K562 (cell line): Measurements from ENCODE around the gene TBC1D17. TPM values are rescaled to one million over a fixed set of nuclear protein-coding genes. Genes with fewer than 3 reads are reported as not detected.
A peak's percentile ranks its signal among the peaks of the same experiment; 100 is the strongest.

ENCODE experiments used
- ARNT ChIP-seq, 2 experiments: fragments of 450-650 bp; IDR thresholded peaks; 2 replicates each; pipeline ENCODE4 v1.6.1; 2016; ENCODE audit warnings: mild to moderate bottlenecking in 1 of 2
- CCNT2 ChIP-seq: IDR thresholded peaks from 2 replicates; pipeline ENCODE4 v1.6.1; 2011; ENCODE audit warnings: borderline replicate concordance, low read depth, mild to moderate bottlenecking, moderate library complexity, mixed read lengths, low read length; ENCODE audit not compliant: insufficient read length; ENCODE audit errors: extremely low read depth
- ESRRB ChIP-seq: fragments of 250-450 bp; sonication (Bioruptor Pico); IDR thresholded peaks from 2 replicates; pipeline ENCODE4 v1.5.0; 2020; ENCODE audit warnings: mild to moderate bottlenecking, moderate library complexity, borderline replicate concordance
- FOXJ2 ChIP-seq: fragments of 200-800 bp; sonication (Bioruptor generic); IDR thresholded peaks from 2 replicates; pipeline ENCODE4 v1.6.1; 2016; ENCODE audit warnings: missing genetic modification characterization, missing compliant biosample characterization
- GTF2A2 ChIP-seq: IDR thresholded peaks from 2 replicates; pipeline ENCODE4 v1.6.1; 2016; ENCODE audit warnings: mild to moderate bottlenecking, missing genetic modification characterization, missing compliant biosample characterization
- KAT8 ChIP-seq: fragments of 450-650 bp; IDR thresholded peaks from 2 replicates; pipeline ENCODE4 v1.6.1; 2016; ENCODE audit warnings: low read depth, mild to moderate bottlenecking
- L3MBTL2 ChIP-seq: fragments of 450-650 bp; IDR thresholded peaks from 2 replicates; pipeline ENCODE4 v1.6.1; 2016; ENCODE audit warnings: mild to moderate bottlenecking, moderate library complexity
- MTF1 ChIP-seq: fragments of 250-450 bp; sonication (Bioruptor Pico); IDR thresholded peaks from 2 replicates; pipeline ENCODE4 v1.9.0; 2021; ENCODE audit warnings: moderate library complexity, mild to moderate bottlenecking, inconsistent platforms, borderline replicate concordance
- POLR2AphosphoS2 ChIP-seq: IDR thresholded peaks from 2 replicates; pipeline ENCODE4 v1.6.1; 2012; ENCODE audit warnings: low read length, improper control_type of control experiment
- RAD21 ChIP-seq, 2 experiments: fragments of 250-450 bp in 1 of 2; fragments of 450-650 bp in 1 of 2; sonication (Bioruptor Pico) in 1 of 2; formaldehyde crosslinking in 1 of 2; IDR thresholded peaks in 1 of 2; conservative IDR thresholded peaks in 1 of 2; 2 replicates each; pipeline versions ENCODE4 v1.4.0 to v1.8.0; 2020 to 2022; ENCODE audit warnings: mild to moderate bottlenecking in 2 of 2, moderate library complexity in 1 of 2
- RNF2 ChIP-seq: sonication (generic); IDR thresholded peaks from 2 replicates; pipeline ENCODE4 v1.6.1; 2016
- SMARCA4 ChIP-seq: fragments of 450-650 bp; IDR thresholded peaks from 2 replicates; pipeline ENCODE4 v1.6.1; 2016
- ZNF717 ChIP-seq: fragments of 250-450 bp; sonication (Bioruptor Pico); IDR thresholded peaks from 2 replicates; pipeline ENCODE4 v1.5.0; 2021
- ZSCAN32 ChIP-seq: fragments of 450-650 bp; formaldehyde crosslinking; IDR thresholded peaks from 2 replicates; pipeline ENCODE4 v1.4.0; 2020; ENCODE audit warnings: mild to moderate bottlenecking, moderate library complexity
- polyA plus RNA-seq, 8 experiments: library from polyadenylated mRNA; depleted of rRNA in 4 of 8; stranded (reverse) in 5 of 8; unstranded in 3 of 8; fragments of >200 nt; fragmentation: Nextera tagmentation in 2 of 8; fragmentation: Illumina TruSeq in 1 of 8; extraction: Ambion mirVana in 2 of 8; extraction: Trizol in 1 of 8; gene quantifications; 2 replicates each; pipeline versions ENCODE4 v1.2.1 to v1.2.3, GENCODE V29; 2011 to 2014; ENCODE audit warnings: inconsistent platforms in 1 of 8, missing spikeins in 1 of 8
- total RNA-seq, 7 experiments: library from RNA; depleted of rRNA in 6 of 7; stranded (reverse); fragments of >200 nt in 6 of 7; fragmentation: Illumina TruSeq in 2 of 7; extraction: Trizol in 2 of 7; gene quantifications; 2 replicates each; pipeline versions ENCODE4 v1.2.1 to v1.2.3, GENCODE V29; 2011 to 2021; ENCODE audit warnings: low replicate concordance in 1 of 7
- TF ChIP-seq, protein P1 (sequence below): fragments of 450-650 bp; conservative IDR thresholded peaks from 2 replicates; pipeline ENCODE4 v1.6.1; 2016; ENCODE audit warnings: missing genetic modification characterization, low read depth, mild to moderate bottlenecking, control low read depth, missing compliant biosample characterization
- TF ChIP-seq, protein P2 (sequence below): fragments of 450-650 bp; formaldehyde crosslinking; IDR thresholded peaks from 2 replicates; pipeline ENCODE4 v1.4.0; 2020; ENCODE audit warnings: mild to moderate bottlenecking, moderate library complexity
- TF ChIP-seq, protein P3 (sequence below): sonication (generic); formaldehyde crosslinking; IDR thresholded peaks from 2 replicates; pipeline ENCODE4 v1.9.0; 2022; ENCODE audit warnings: mild to moderate bottlenecking, missing genetic modification reagents
- TF ChIP-seq, protein P4 (sequence below): fragments of 250-450 bp; sonication (Bioruptor Pico); IDR thresholded peaks from 2 replicates; pipeline ENCODE4 v1.8.0; 2022; ENCODE audit warnings: moderate library complexity, mild to moderate bottlenecking, inconsistent platforms

The TBC1D17 gene
- total and polyA plus RNA-seq, 9 of the 15 experiments (the other 6 are each of a cell fraction or from before 2014, with no cell fraction given), result 0.42 to 16.0 (median 3.8) TPM

DNA sequence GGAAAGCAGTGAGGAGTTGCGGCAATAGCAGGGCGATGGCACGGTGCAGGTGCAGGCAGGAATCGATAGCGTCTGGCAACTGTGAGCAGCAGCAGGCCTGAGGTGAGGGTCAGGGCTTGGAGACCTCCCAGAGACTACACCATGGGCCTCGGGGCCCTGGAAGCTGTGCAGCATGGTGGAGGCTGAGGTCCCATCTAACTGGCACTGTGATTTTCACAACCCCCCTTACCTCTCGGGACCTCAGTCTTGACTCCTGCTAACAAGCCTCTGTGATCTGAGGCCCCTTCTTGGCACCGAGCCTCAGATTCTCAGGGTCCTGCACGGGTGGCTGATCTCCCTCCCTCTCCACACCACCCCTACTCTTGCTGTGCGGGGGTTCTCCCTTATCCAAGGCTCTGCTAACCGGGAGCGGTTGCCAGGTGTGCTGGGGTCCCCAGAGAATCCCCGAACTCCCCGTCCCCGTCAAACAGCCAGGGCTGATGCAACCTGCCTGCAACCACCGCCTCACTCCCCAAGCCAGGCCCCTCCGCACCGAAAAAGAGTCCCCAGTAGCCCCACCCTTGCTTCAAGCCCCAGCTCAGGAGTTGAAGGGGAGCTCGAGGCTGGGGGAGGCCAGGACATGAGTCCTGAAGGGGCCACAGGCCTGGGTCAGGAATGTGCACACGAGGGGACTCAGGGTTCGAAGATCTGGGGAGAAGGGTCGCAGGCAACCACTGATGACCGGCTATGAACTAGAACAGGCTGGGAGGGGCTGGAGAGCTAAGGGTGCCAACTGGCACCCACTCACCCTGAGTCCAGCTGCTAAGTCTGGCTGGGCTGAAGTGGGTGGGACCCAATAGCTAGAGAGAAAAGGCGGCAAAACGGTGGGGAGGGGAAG is 46.7 kb downstream of the TBC1D17 start (continued):
- TF ChIP-seq, protein P1, sequence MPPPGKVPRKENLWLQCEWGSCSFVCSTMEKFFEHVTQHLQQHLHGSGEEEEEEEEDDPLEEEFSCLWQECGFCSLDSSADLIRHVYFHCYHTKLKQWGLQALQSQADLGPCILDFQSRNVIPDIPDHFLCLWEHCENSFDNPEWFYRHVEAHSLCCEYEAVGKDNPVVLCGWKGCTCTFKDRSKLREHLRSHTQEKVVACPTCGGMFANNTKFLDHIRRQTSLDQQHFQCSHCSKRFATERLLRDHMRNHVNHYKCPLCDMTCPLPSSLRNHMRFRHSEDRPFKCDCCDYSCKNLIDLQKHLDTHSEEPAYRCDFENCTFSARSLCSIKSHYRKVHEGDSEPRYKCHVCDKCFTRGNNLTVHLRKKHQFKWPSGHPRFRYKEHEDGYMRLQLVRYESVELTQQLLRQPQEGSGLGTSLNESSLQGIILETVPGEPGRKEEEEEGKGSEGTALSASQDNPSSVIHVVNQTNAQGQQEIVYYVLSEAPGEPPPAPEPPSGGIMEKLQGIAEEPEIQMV (tag), result 0 out of 2 replicates have a peak, but pooled peaks have one; percentile 39
- TF ChIP-seq, protein P2, sequence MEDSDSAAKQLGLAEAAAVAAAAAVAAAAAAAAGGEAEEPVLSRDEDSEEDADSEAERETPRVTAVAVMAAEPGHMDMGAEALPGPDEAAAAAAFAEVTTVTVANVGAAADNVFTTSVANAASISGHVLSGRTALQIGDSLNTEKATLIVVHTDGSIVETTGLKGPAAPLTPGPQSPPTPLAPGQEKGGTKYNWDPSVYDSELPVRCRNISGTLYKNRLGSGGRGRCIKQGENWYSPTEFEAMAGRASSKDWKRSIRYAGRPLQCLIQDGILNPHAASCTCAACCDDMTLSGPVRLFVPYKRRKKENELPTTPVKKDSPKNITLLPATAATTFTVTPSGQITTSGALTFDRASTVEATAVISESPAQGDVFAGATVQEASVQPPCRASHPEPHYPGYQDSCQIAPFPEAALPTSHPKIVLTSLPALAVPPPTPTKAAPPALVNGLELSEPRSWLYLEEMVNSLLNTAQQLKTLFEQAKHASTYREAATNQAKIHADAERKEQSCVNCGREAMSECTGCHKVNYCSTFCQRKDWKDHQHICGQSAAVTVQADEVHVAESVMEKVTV (CRISPR knock-in tag), result peak; percentile 41; the same call in 1 of the 2 replicates
- TF ChIP-seq GTF2A2 (tag) (peak; percentile 60), L3MBTL2 (peak; percentile 44; the same call in 1 of the 2 replicates), ZSCAN32 (CRISPR knock-in tag) (peak; percentile 100), MTF1 (CRISPR knock-in tag) (peak; percentile 53; the same call in 1 of the 2 replicates), RNF2 (peak; percentile 71; the same call in 1 of the 2 replicates), KAT8 (no peak), SMARCA4 (peak; percentile 68; the same call in 1 of the 2 replicates), CCNT2 (peak; percentile 37), ARNT (IDR thresholded peaks at IDR 0.05) (no peak), FOXJ2 (tag) (peak; percentile 63; the same call in 1 of the 2 replicates), POLR2AphosphoS2 (peak; percentile 60; the same call in 1 of the 2 replicates), ESRRB (CRISPR knock-in tag) (no peak), RAD21 (CRISPR knock-in tag; conservative IDR thresholded peaks at IDR 0.05 in 1 of 2, IDR thresholded peaks at IDR 0.05 in 1 of 2) (peak; percentile 15 to 35; a peak in 1 of 4 replicates), ZNF717 (CRISPR knock-in tag) (no peak)
- TF ChIP-seq, protein P3, sequence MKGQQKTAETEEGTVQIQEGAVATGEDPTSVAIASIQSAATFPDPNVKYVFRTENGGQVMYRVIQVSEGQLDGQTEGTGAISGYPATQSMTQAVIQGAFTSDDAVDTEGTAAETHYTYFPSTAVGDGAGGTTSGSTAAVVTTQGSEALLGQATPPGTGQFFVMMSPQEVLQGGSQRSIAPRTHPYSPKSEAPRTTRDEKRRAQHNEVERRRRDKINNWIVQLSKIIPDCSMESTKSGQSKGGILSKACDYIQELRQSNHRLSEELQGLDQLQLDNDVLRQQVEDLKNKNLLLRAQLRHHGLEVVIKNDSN (CRISPR knock-in tag), result 0 out of 2 replicates have a peak, but pooled peaks have one; percentile 2
- TF ChIP-seq, protein P4, sequence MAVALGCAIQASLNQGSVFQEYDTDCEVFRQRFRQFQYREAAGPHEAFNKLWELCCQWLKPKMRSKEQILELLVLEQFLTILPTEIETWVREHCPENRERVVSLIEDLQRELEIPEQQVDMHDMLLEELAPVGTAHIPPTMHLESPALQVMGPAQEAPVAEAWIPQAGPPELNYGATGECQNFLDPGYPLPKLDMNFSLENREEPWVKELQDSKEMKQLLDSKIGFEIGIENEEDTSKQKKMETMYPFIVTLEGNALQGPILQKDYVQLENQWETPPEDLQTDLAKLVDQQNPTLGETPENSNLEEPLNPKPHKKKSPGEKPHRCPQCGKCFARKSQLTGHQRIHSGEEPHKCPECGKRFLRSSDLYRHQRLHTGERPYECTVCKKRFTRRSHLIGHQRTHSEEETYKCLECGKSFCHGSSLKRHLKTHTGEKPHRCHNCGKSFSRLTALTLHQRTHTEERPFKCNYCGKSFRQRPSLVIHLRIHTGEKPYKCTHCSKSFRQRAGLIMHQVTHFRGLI (CRISPR knock-in tag), result peak; percentile 80; the same call in 1 of the 2 replicates
- TF ChIP-seq, all 486 proteins: peak for 116
